GM19238 (cell line): ENCODE measurements around the gene TRERF1.

ENCODE experiments used
- DNase-seq: peaks from one replicate; pipeline ENCODE4 v3.0.0; 2011; ENCODE audit warnings: low spot score; ENCODE audit not compliant: insufficient read length

Gene TRERF1

DNA sequence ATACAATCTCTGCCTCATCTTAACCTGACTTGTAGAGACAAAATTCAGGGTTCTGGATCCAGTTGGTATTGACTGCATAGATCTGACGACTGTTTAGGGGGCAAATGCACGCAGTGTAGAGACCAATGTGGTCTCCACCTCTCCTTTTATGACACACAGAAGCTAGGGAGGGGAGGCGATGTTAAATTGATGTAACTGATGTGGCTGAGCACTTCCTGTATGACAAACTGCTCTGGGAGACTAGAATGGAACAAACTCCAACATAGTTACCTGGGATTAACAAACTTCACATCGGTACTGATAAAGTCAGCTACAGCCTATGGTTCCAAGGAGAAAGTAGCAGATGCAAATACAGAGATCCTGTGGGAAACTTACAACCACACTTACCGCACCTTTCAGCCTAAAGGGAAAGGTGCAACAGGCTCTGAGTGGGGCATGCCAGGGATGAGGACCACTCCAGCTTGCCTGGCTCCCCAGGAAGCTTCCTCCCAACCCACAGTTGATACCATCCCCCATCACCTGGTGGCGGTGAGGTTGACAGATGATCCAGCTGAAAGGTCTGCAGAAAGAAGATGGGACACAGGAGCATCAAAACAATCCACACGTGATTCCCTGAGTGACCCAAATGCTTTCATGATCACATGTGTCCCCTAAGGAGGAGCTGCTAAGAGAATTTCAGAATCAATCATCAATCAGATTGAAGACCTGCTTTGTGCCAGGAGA, 173.4 kb downstream of the TRERF1 start:
- DNase-seq = no peak

DNA sequence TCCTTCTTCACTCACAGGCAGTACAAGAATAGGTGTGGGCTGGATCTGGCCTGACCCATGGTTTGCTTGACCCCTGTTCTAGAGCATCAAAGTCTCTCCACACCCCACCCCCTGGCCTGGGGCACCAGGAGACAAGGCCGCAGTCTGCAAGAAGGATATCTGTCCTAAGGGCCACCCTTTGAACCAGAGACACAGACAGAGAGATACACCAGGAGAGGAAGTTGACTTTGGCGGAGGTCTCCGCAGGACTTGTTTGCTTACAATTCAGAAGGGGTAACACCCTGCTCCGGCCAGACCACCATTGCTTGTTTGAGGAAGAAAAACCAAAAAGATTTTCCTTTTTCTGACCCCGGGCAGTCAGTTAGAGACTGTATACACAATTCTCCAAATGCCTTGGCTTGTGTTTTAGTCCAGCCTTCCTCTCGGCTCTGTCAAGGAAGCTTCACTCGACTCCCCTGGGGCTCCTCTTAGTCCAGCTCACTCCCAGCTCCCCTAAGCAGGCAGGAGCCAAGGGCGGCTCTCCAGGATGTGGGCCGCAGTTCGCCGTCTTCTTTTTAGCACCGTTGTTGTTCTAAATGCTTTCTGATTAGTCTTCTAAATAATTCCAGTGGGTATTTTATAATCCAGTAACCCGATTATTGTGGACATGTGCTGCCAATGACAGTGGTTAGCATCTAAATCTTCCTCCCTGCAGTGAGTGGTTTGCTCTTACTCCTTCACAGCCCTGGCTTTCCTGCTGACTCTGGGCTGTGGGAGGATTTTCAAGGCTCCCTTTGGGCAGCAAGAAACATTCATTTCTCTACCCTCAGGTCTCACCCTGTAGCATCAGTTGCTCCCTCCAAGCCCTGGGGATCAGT, 175.5 kb downstream of the TRERF1 start:
- DNase-seq = no peak

DNA sequence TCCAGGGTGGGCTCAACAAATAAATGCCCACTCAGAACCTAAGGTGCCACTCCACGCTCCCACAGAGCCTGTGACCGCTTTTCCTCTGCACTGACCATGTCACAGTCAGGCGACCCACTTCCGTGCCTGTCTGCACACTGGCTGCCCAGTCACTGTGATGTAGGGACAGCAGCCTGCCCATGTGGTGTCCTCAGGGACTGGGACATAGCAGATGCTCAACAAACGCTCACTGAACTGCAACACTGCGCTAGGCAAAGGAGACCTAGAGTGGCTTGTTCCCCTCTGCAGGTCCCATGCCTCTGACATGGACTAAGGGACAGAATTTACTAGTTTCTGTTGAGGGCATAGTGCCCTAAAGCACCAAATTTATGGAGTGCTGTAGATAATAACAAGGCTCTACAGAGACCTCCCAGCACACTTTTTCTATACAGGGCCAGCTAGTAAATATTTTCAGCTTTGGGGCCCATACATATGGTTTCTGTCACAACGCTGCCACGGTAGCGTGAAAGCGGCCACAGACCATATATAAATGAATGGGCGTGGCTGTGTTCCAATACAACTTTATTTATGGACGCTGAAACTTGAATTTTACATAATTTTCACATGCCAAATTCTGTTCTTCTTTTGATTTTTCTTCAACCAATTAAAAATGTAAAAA, 176.2 kb downstream of the TRERF1 start:
- DNase-seq = no peak

DNA sequence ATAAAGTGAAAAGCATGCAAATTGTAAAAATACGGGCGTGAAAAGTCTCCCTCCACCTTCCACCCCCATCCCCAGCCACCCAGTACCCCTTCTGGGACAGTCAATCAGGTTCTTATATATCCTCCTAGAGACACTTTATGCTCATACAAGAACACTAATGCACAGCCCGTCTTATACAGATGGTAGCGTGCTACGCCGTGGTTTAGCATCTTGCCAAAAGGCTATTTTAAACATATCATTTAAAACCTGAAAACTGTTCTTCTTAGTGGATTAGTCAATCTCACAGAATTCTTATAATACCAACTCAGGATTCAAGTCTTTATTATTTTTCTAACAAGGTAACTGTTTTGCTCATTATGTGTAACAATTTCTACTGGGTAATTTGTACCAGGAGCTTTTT, 176.8 kb downstream of the TRERF1 start:
- DNase-seq = no peak

DNA sequence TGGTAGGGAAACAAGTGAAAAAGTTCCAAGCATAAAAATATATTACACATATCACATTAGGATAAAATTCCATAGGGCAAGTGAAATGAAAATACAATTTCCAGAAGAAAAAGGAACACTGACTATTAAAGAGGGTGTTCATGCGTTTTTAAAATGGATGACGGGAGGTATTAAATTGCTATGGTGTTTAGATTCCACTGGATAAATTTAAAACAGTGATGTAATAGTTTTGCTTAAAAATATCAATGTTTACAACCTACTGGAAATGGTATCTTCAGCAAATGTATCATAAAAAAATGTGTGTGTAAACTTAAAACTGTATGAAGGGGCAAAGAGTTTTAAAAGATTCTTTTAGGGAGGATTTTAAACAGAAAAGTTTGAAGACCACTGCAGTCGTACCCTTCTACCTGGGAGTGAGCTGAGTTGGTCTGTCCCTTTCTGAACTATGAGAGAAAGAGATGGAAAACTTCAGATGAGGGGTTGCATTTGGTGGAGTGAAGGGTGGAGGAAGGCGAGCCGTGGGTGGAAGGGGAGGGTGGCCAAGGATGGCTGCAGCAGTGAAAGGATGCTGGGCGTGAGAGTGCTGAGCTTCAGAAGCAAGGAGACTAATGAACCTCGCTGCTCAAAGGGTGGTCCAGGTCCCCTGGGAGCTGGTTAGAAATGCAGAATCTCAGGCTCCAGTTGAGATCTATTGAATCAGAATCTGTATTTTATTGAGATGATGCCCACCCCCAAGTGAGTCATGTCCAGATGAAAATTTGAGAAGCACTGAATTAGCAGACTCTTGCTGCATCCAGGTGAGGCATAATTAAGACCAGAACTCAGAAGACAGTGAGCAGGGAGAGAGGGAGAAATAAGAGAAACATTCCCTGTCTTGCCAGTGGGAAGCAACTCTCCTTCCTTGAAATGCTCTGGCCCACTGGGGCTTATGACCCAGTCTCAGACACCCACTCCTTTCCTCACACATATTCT, 179.6 kb downstream of the TRERF1 start:
- no peak for DNase-seq

DNA sequence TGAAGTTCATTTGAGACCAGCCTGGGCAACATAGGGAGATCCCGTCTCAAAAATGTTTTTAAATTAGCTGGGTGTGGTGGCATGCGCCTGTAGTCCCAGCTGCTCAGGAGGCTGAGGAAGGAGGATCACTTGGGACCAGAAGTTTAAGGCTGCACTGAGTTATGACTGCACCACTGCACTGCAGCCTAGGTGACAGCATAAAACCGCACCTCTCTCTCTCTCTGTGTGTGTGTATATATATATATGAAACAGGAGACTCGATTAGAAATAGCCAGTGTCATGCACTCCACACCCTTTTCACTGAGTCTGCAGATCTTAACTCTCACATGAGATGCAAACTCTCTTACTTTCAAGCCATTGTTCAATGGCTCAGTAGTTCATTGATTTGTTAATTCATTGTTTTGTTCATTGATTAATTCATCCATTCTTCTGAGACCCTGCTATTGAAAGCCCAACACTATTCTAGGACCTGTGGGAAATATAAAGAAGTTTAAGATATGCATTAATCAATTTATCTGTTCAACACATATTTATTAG, 181.7 kb downstream of the TRERF1 start:
- DNase-seq = no peak

DNA sequence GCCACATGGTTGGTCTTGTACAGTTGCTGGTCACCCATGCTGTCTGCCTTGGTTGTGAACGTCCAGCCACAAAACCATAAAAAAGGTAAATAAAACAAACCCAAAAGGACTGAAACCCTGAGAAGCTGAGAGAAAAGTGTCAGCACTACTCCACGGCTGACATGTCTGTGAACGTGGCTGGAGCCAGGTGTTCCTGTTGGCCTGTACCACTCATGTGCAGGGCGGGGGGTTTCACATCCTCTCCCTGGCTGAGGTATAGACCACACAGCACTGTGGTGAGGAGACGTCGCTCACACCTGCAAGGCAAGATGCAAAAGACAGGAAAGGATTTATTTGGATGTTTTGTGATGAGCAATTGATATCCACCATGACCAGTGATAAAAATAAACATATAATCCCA, 182.2 kb downstream of the TRERF1 start:
- DNase-seq = peak; percentile 84

DNA sequence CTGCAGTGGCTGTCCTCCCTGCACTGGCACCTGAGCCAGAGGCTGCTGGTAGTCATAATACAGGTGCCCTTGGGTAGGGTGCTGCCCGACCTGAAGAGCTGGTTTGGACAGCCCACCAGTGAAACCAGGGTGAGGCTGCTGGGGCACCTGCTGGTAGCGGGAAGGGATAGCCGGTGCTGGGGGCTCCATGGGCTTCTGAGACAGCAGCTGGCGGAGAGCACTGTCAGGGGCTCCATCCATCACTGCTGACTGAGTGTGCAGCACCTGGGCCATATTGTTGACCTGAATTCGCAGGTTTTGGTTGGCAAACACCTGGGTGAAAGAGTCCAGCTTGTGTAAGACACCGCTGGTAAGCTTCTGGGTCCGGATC, 182.9 kb downstream of the TRERF1 start:
- DNase-seq = no peak

DNA sequence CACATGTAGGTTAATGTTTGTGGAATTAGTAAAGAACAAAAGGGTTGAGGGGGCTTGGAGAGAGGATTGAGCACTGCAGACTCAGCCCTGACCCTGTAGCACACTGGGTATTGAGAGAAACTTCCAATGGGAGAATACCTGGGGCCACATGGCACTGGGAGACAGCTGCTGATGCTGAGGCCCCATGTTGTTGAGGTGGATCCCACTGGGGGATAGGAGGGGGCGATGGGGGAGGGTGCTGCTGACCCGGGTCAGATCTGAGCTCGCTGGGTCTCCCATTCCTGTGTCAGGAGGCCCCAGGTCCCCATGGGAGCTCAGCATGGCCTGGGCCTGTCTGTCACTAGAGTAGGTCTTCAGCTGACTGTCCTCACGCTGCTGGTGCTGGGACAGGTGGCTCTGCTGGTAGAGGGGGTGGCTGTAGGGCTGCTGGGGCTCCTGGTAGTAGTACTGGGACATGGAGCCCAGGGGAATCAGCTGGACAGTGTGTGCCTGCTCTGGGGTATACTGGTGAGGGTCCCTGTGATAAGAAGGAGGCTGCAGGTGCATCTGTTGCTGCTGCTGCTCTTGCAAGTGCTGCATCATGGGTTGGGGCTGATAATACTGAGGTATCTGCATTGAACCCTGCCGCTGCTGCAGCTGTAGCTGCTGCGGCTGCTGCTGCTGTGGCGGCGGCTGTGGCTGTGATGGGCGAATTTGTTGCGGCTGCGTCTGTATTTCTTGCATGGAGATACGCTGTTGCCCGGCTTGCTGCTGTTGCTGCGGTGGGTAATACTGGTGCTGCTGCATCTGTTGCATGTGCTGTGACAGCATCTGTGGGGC, 183.5 kb downstream of the TRERF1 start:
- no peak for DNase-seq

DNA sequence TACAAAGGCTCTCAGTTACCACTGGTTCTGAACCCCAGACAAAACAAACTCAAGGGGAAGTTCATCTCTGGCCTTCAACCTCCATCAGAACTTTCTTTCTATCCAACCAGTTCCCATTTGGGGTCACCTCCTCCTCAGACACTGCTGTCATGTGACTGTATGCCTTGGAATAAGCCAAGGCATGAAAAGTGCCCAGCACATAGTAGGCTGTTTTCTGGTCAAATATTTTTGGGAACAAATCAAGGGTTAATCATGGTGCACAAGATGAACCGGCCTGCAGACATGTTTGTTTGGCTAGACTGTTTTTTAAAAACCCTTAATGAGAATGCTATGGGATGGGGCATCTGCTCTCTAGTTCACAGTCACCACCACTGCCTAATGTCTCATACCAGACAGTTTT, 185.2 kb downstream of the TRERF1 start:
- no peak for DNase-seq

DNA sequence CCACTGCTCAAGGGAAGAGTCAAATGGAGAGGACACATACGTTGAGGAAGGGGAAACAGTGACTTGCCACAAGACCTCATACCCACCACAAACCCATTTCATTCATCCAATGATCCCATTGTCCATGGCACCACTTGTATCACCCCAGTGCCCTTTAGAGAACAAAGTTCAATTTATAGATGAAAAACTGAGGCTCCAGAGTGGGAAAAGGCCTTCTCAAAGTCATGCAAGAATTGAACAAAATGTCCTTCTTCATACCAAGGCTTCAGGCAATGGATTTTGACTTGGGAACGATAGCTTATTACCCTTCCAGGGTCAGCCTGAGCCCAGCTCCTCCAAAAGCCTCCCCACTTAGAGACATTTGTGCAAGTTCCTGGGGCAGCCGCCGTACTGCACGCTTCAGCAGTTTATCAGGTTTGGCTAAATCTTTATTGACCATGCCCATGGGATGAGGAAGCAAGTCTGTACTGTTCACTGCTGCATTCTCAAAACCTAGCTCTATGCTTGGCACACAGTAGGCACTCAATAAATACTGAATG, 186.8 kb downstream of the TRERF1 start:
- DNase-seq = no peak

DNA sequence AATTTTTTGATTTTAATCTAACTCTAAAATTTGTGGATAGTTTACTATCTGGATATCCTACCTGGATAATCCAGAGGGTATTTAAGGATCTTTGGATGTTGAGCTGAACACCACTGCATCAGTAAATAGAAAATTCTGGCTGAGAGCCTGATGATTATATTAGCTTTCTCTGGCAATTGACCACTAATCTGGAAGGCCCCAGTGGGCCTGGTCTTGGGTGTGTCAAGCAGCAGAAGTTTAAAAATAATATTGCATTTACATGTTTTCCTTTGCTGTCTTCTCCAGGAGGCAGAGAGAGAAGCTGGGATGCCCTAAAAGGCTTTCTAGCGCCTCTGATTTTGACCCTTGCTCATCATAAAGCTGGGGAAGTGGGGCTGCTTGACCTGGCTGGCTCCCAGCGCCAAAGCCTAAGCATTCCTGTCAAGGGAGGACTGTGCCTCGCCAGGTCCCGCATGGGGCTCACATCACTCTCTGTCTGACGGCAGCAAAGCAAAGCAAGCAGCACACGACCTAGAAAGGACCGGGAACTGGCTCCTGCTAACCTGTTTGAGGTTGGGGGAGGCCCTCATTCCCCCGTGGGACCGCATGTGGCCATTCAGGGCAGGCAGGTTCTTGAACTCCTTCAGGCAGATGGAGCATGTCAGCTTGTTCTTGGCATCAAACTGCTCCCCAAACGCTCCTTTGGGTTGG, 187.4 kb downstream of the TRERF1 start:
- DNase-seq = no peak

DNA sequence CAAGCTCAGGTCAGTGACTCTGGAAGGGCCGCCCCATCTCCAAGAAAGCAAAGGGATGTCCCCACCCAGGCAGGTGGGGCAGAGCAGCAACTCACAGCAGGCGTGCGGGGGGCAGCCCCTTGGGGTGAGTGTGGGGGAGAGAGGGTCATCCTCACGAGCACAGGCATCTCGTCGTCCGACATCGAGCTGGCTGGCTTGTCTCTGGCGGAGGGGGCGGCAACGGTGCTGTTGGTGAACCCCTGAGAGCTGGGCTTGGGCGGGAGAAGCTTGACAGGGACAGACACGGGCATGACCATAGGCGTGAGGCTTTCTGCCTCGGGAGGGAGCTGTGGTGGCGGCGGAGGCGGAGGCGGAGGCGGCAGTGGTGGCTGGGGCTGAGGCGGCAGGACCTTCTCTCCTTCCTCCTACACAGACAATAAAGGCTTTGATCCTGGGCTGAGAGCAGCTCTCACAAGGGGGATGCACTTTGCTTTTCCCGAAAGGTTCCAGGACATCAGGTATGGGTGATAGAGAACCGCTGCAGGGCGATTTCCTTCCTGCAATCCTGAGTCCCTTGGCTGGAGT, 188.5 kb downstream of the TRERF1 start:
- DNase-seq = no peak

DNA sequence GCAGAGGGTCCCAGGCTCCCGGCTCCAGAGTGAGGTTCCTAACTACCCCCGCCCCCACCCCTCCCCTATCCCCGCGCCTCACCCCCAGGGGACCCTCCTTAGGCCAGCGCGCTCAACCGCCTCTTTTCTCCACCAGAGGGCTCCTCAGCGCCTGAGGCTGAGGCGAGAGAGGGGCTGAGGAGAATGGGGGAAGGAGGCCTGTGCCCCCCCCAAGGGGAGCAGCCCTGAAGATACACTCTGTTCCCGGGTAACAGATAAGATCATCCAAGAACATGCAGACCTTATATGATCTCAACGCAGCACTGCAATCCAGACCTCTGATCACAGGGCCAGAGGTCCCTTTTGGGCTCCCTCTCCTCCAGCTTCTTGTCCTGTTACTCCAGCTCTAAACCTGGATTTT, 190.8 kb downstream of the TRERF1 start:
- peak; percentile 30 for DNase-seq

DNA sequence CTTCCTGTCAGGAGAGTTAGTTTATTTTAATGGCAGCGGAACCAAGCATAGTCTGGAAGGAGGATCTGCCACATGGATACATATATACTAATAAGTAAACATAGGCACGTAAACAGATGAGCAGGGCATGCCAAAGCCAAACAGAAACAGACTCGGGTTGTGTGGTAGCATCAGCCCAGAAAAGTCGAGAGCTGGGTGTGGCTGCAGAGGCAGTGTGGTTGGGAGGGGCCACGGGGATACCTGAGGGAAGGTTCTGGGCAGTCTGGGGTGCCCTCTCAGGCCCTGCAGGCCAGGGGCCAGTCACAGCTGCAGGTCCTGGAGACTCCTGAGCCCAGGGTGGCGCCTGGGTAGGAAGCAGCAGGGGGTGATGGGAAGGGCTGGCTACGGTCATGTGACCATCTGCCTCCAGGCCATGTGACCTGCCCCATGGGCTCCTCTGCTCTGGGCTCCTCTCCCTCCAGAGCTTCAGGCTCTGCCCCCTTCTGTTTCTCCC, 191.3 kb downstream of the TRERF1 start:
- DNase-seq = no peak

DNA sequence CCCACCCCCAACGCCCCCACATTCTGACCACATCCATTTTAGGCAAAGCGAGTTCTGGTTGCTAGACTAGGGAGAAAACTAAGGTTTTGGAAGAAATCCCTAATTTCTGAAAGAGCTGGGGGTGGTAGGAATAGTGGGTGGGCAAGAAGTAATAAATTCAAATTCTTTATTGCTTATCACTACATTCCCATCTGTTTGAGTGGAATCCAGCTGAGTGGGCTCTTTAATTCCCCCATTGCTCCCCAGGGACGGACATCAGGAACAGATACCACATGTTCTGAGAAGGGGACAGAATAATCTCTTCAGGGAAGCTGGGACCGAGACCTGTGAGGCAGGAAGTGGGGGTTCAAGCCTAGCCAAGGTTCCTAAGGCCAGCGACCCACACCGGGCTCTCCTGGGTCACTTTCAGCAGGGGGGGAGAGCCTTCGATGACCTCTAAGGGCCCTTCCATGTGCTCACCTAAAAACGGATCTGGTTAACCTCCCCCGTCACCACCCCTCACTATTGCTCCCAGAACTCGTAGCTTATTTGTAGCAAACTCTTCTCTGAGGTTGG, 191.8 kb downstream of the TRERF1 start:
- no peak for DNase-seq

DNA sequence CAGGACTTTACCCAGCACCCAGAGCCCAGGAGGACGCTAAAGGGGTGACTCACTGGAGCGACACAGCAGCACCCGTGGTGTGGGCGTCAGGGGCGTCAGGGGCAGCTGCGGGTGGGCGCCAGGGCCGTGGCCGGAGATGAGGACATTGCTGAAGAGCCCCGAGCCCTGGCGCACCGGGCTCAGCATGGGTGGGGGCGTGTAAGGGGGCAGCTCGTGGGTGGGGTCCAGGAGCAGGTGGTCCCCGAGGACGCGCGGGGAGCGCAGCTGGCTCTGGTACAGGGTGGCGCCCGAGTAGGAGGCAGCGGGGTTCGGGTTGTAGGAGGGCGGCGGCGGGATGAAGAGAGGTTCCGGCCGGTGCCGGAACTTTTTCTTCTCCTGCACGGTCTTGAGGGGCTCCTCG, 192.4 kb downstream of the TRERF1 start:
- DNase-seq = no peak

DNA sequence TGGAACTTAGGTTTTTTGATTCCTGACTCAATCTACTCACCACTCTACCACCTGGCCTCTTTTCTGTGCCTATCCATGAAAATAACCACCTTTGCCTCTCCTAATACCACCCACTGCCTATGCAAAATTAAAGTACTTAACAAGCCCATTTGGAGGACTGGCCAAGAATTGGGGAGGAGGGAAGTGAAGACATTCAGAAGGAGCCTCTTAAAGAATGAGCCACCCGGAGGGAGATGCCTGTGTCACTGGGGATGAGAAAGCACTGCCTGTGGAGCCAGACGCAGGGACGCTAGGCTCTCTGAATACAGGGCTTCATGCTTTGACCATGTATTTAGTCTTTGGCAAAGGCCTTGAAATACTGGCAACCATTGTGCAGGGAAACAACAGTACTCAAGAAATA, 194.1 kb downstream of the TRERF1 start:
- no peak for DNase-seq
